DND-41 (cell line): ENCODE measurements around the gene TGOLN2.

ENCODE experiments used
- CTCF ChIP-seq: IDR thresholded peaks from 2 replicates; pipeline ENCODE4 v1.5.1; 2012; ENCODE audit warnings: borderline replicate concordance, low read length, moderate library complexity, mild to moderate bottlenecking; ENCODE audit not compliant: poor library complexity, severe bottlenecking; ENCODE audit errors: extremely low read depth
- EZH2 ChIP-seq: IDR thresholded peaks from 3 replicates; pipeline ENCODE4 v1.6.1; 2012; ENCODE audit warnings: borderline replicate concordance, low read depth, mild to moderate bottlenecking, moderate library complexity, low read length, inconsistent platforms; ENCODE audit not compliant: severe bottlenecking

GRCh38 chr2:85329181-85329651, 1.4 kb upstream of the TGOLN2 start:
- TF ChIP-seq CTCF (no peak), EZH2 (no peak)
